Measurements from ENCODE around the gene IL2RA.
"Not testable (repeated sequence)": the region's sequence is repeated elsewhere in the genome, so short reads cannot be mapped to it uniquely, and the experiment has no call there.

The IL2RA gene

DNA sequence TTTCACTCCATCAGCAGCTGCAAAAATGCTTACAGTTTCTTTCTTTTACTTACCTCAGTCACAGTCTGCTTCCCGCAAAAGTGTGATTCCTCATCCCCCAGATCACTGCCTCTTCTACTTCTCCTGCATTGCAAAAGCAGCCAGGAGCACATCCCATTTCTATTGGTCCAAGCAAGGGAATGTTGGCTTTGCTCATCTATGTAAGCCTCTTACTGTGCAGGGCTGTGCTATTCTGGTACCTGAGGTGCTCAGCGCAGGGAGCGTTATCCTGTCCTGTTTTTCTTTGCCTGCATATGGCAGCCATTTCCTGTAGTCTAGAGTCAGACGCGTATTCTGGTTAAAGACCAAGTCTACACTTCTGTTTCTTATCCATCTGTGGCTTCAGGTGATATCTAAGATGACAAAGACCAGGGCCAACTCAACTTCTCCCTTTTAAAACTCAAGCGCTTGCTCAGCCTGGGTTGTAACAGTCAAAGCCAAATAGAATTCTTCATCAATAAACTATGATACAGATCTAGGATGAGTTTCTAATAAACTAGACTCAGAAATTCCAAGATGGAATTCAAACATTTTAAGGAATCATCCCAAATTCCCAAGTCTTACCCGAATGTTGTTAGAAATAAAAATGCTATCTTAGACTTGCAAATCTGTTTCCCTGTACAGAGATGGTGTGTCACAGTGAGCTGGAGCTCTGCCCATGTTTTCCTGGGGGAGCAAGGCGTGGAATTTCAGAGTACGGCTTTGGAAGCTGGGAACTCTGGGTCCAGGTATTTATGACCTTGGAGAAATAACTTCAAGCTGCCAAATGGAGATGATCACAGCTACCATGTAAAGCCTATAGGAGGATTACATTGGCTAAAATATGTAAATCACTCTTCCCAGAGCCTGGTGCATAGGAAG is 20.6 kb upstream of the IL2RA start:
- DNase-seq, result no peak

DNA sequence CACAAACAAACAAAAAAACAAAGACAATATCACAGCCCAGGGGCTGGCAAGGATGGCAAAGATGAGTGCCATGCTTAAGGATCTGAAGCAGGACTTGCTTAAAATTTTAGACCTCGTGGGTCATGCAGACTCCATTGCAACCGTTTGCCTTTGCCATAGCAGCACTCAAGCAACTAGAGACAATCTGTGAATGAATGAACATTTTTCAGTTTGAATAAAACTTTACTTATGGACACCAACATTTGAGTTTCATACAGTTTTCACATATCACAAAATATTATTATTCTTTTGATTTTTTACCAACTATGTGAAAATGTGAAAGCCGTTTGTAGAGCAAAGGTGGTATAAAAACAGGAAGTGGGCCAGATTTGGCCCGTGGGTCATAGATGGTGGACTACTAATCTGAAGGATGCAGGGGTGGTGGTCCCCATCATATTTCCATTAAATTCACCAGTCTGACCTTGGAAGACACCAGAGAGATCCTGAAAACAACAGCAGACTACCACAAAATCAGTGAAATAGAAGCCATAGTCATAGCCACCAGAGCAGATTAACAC is 18.3 kb upstream of the IL2RA start:
- no peak for DNase-seq

DNA sequence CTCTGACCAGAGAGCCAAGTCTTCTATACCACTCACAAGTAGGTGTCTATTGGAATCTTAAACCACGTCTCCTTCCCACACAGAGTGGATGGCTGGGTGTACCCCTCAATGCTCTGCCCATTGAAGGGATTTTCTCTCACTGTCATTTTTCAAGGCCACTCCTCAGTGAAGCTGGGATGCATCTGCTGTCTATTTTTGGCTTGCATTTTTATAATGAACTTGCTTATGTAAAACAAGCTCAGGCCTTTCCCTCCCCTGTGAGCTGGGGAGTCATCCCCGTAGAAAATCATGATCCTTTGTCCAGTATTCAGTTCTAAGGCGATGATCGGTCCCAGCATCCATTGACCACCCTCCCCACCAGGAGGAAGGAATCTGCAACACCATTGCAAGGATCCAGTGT is 16.9 kb upstream of the IL2RA start:
- DNase-seq, result no peak

- DNase-seq, result no peak
Measured at GRCh38 chr10:6077071-6077675, 15.0 kb upstream of the IL2RA start.

DNA sequence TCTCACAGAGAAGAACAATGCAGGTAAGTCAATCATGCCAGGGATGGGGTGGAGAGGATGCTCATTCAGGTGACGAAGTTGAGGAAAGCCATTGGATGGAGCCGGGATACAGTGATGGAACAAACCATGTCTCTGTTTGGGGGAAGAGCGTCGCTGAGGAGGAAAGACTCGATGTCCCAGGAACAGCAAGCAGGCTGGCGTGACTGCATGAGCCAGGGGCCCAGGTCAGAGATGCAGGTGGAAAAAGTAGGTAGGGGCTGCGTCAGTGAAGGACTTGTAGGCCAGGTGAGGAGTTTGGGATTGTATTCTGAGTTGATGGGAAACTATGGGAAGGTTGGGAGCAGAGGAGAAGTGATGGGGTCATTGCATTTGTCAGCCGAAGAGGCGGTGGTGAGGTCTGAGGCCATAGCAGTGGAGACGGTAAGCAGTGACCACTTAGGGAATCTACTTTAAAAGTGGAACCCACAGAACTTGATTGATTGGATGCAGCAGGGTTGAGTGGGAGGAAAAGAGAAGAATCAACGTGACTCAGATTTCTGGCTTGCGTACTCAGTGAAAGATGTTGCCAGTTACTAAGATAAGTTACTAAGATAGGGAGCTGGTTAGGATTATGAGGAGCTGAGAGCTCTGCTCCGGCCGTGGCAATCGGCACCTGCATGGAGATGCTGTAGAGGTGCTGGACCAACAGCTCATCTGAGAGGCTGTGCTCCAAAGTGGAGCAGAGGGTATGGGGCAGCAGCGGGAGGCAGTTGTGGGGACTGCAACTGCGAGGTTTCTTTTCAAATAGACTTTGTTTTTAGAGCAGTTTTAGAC is 12.5 kb upstream of the IL2RA start:
- no peak for DNase-seq

GRCh38 chr10:6072215-6072934 is 10.2 kb upstream of the IL2RA start:
- no peak for DNase-seq

GRCh38 chr10:6071181-6072175 is 9.3 kb upstream of the IL2RA start:
- no peak for DNase-seq

- DNase-seq, result no peak
Measured at GRCh38 chr10:6070660-6071059, 8.5 kb upstream of the IL2RA start.

DNA sequence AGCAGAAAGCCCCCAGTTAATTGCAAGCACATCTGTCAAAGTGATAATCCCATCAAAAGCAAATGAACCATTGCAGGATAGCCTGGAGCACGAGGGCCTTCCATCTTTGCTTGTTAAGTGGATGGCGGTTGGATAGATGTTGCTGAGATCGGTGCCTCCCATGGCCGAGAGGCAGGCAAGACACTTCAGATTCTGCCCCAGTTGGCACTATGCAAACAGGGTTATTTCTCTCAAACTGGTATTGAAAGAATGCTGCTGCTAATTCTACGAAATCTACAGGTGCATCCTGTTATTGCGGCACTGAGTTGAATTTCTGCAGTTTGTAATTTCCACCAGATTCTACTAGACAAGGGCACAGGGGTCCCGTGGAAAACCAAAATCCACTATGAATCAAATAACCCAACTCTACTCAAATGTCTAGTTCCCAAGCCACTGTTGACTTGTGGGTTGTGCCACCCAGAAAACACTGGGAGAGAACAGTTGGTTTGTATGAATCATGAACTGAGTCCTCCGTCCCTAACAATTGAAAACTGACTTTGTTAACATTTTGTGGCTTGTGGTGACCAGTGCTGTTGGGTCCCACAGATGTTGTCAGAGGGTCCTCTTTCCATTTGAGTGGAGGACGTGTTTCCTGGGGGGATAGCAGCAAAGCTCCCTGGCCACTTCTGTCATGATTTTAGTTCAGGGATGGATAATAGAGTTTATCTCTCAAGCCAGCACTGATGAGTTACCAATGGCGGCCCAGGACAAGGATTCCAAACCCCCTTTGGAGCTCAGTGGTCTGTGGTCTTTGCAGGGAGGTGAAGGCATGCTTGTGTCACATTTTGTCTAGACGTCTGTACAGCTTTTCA is 7.1 kb upstream of the IL2RA start:
- DNase-seq, result no peak

DNA sequence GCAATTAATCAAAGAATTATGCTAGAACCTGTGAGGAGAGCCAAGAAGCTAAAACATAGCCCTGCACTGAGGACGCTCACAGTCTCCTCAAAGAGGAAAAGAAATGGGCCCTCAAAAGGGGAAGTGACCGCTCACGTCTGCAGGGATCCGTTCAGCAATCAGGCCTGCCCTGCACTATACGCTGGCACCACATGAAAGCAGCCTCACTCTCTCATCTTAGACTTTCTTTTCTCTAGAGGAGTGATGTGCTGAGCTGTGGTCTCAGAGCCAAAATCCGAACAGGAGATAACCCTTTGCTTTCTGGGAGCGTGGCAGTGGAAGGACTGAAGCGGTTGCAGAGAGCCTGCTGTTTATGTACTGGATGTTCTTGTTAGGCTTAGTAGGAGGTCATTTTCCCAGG is 6.3 kb upstream of the IL2RA start:
- DNase-seq, result no peak

DNA sequence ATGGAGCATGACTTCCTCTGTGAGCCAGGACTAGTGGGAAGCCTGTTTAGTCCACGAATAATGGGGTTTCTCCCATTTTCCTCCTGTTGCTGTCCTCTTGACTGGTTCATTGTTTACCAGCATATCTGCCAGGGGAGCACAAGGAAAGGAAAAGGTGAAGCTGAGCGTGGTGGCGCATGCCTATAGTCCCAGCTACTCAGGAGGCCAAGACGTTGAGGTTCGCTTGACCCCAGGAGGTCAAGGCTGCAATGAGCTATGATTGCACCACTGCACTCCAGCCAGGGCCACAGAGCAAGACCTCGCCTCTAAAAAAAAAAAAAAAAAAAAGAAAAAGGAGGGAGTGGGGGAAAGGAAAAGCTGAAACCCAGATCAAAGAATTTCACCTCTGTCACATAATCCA is 5.8 kb upstream of the IL2RA start:
- DNase-seq, result no peak

- DNase-seq, result no peak
Measured at GRCh38 chr10:6067457-6067856, 5.3 kb upstream of the IL2RA start.

- no peak for DNase-seq
Measured at GRCh38 chr10:6065835-6066234, 3.7 kb upstream of the IL2RA start.

GRCh38 chr10:6065406-6065805 is 3.2 kb upstream of the IL2RA start:
- no peak for DNase-seq

DNA sequence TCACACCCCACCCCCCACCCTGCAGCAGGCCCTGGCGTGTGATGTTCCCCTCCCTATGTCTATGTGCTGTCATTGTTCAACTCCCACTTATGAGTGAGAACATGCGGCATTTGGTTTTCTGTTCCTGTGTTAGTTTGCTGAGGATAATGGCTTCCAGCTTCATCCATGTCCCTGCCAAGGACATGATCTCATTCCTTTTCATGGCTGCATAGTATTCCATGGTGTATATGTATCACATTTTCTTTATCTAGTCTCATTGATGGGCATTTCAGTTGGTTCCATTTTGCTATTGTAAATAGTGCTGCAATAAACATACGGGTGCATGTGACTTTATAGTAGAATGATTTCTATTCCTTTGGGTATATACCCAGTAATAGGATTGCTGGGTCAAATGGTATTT is 2.6 kb upstream of the IL2RA start:
- not testable (repeated sequence) for DNase-seq

DNA sequence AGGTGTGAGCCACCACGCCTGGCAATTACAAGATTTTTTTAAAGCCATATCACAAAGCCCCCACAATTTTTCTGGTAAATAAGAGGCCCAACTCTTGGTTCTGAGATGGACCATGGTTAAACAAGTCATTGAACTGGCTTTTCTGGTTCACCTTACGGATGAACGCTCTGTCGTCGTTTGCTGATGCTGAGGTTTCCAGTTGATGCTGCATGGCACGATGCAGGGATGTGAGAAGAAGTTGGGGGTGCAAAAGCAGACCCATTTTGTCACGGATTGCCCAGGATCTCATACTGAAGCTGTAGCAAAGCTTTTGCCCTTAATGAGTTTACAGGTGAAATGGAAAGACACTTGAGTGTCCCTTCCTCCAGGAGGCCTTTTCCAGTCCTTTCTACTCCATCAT is 2.0 kb upstream of the IL2RA start:
- DNase-seq, result no peak

- DNase-seq, result no peak
Measured at GRCh38 chr10:6061056-6061455, 1.1 kb downstream of the IL2RA start.

DNA sequence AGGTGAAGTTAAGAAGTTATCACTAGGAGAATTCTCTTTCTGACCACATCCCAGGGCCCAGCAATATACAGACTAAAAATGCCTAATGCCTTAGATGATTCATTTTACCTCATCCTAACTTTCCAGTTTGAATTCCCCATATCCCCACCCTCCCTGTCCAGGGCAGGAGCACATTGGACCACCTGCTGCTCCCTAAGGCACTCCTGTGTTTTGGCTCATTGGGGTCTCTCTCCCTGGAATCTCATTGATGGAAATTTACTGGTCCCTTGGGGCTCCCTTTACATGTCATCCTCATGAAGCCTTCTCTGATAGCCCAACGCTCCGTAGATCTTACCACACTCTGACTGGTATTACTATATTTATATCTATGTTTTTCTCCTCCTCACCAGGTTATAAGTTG is 2.7 kb downstream of the IL2RA start:
- DNase-seq, result no peak

DNA sequence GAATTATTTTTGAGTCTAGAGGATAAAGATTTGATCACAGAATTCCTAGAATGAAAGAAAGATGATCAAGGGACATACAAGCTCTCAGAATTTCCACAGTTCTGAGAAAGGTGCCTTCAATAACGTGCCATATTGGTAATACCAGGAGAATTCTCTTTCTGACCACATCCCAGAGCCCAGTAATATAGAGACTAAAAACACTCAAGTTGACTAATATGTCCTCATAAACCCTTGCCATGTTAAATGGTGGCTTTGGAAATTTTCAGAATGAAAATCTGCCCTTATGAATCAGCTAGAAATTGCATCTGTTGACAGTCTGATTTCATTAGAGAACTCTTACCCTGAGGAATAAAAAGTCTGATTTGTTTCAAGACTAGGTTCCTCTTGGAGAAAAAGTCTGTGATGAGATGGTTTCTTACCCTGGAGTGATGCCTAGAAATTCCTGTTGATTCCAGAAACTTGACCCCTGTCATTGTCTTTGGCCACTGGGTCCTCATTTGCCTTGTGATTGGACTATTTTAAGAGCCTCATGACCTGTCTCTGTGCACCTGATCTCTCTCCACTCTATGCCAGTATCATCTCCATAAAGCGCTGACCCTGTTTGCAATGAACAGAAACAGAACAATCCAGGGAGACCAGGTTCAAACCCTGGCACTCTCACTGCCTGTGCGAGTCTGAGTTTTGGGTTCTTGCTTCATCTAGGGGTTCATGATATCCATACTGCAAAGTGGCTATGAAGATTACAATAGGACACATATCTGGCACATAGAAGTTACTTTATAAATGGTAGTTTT is 3.3 kb downstream of the IL2RA start:
- no peak for DNase-seq
